Stimulated activated CD8-positive, alpha-beta memory T cell treated with anti-CD3 and anti-CD28 coated beads, Interleukin-12 subunit alpha, Interleukin-12 subunit beta, amount 100 ng/mL, for 4 hours (primary cell): ENCODE measurements around the gene COL23A1.

ENCODE experiments used
- DNase-seq: peaks from one replicate; pipeline ENCODE4 v3.0.0-alpha.2; 2020; ENCODE audit warnings: low read depth

The COL23A1 gene

GRCh38 chr5:178434851-178435250 lies 155.3 kb downstream of the COL23A1 start:
- DNase-seq, result no peak

- no peak for DNase-seq
These were observed 156.0 kb downstream of the COL23A1 start for GRCh38 chr5:178434016-178434761.

- no peak for DNase-seq
These were observed 156.9 kb downstream of the COL23A1 start for GRCh38 chr5:178433273-178433775.

- DNase-seq, result no peak
These were observed 157.5 kb downstream of the COL23A1 start for GRCh38 chr5:178432421-178433272.

- DNase-seq, result no peak
These were observed 158.4 kb downstream of the COL23A1 start for GRCh38 chr5:178431782-178432165.

- no peak for DNase-seq
These were observed 159.0 kb downstream of the COL23A1 start for GRCh38 chr5:178431063-178431781.

GRCh38 chr5:178430186-178431062 lies 159.8 kb downstream of the COL23A1 start:
- no peak for DNase-seq

GRCh38 chr5:178429491-178430185 lies 160.6 kb downstream of the COL23A1 start:
- DNase-seq, result no peak

- DNase-seq, result no peak
These were observed 161.1 kb downstream of the COL23A1 start for GRCh38 chr5:178429156-178429468.

GRCh38 chr5:178428341-178429155 lies 161.6 kb downstream of the COL23A1 start:
- no peak for DNase-seq

GRCh38 chr5:178427576-178428197 lies 162.5 kb downstream of the COL23A1 start:
- no peak for DNase-seq

GRCh38 chr5:178426326-178427130 lies 163.7 kb downstream of the COL23A1 start:
- DNase-seq, result no peak

- no peak for DNase-seq
These were observed 164.5 kb downstream of the COL23A1 start for GRCh38 chr5:178425621-178426068.

GRCh38 chr5:178424810-178425177 lies 165.4 kb downstream of the COL23A1 start:
- DNase-seq, result no peak

- no peak for DNase-seq
These were observed 166.0 kb downstream of the COL23A1 start for GRCh38 chr5:178423901-178424809.

GRCh38 chr5:178423431-178423830 lies 166.8 kb downstream of the COL23A1 start:
- no peak for DNase-seq

- no peak for DNase-seq
These were observed 167.8 kb downstream of the COL23A1 start for GRCh38 chr5:178422400-178422775.
